Parathyroid adenoma (tissue), 2 donors: ENCODE measurements around the gene RNF11.
"Not testable (repeated sequence)": the region's sequence is repeated elsewhere in the genome, so short reads cannot be mapped to it uniquely, and the experiment has no call there.

Source experiments
- H2AFZ ChIP-seq: fragments of 300-600 bp; sonication (generic); one replicate; pipeline ENCODE4 v1.7.0; 2017; ENCODE audit warnings: antibody characterized with exemption, mild to moderate bottlenecking
- H3K27ac ChIP-seq: fragments of 300-600 bp; sonication (generic); one replicate; pipeline ENCODE4 v1.7.0; 2017
- H3K27me3 ChIP-seq: fragments of 300-600 bp; sonication (generic); one replicate; pipeline ENCODE4 v1.7.0; 2017; ENCODE audit warnings: low read length; ENCODE audit not compliant: control insufficient read depth, insufficient read depth
- H3K36me3 ChIP-seq: fragments of 300-600 bp; sonication (generic); one replicate; pipeline ENCODE4 v1.7.0; 2017; ENCODE audit warnings: low read length; ENCODE audit not compliant: control insufficient read depth, insufficient read depth
- H3K4me1 ChIP-seq: fragments of 300-600 bp; sonication (generic); one replicate; pipeline ENCODE4 v1.7.0; 2017; ENCODE audit warnings: control low read depth
- H3K4me2 ChIP-seq: fragments of 300-600 bp; sonication (generic); one replicate; pipeline ENCODE4 v1.7.0; 2017; ENCODE audit warnings: low read length
- H3K4me3 ChIP-seq: fragments of 300-600 bp; sonication (generic); one replicate; pipeline ENCODE4 v1.7.0; 2017; ENCODE audit warnings: low read depth, low read length
- H3K79me2 ChIP-seq: fragments of 300-600 bp; sonication (generic); one replicate; pipeline ENCODE4 v1.7.0; 2017; ENCODE audit warnings: control low read depth
- H3K9ac ChIP-seq: fragments of 300-600 bp; sonication (generic); one replicate; pipeline ENCODE4 v1.7.0; 2017; ENCODE audit warnings: mild to moderate bottlenecking
- H3K9me3 ChIP-seq: fragments of 300-600 bp; sonication (generic); one replicate; pipeline ENCODE4 v1.7.0; 2017; ENCODE audit warnings: low read length; ENCODE audit not compliant: control insufficient read depth
- CTCF ChIP-seq: fragments of 300-600 bp; sonication (generic); IDR thresholded peaks from one replicate; pipeline ENCODE4 v1.7.0; 2017; ENCODE audit warnings: antibody characterized with exemption, mild to moderate bottlenecking
- donor health status: primary hyperparathyroidism.

Gene RNF11

GRCh38 chr1:51224255-51224654 is 11.8 kb upstream of the RNF11 start:
- Histone ChIP-seq H3K9me3 (no peaks in the 10 kb centered on the region), H3K36me3 (no peaks in the 10 kb centered on the region), H3K4me2 (no peak overlapping the region), H3K27ac (no peak overlapping the region), H3K9ac (no peak overlapping the region), H3K79me2 (no peaks in the 10 kb centered on the region), H3K4me3 (no peak overlapping the region), H2AFZ (no peak overlapping the region), H3K4me1 (no peaks in the 10 kb centered on the region), H3K27me3 (no peaks in the 10 kb centered on the region)
- no peak for TF ChIP-seq CTCF

DNA sequence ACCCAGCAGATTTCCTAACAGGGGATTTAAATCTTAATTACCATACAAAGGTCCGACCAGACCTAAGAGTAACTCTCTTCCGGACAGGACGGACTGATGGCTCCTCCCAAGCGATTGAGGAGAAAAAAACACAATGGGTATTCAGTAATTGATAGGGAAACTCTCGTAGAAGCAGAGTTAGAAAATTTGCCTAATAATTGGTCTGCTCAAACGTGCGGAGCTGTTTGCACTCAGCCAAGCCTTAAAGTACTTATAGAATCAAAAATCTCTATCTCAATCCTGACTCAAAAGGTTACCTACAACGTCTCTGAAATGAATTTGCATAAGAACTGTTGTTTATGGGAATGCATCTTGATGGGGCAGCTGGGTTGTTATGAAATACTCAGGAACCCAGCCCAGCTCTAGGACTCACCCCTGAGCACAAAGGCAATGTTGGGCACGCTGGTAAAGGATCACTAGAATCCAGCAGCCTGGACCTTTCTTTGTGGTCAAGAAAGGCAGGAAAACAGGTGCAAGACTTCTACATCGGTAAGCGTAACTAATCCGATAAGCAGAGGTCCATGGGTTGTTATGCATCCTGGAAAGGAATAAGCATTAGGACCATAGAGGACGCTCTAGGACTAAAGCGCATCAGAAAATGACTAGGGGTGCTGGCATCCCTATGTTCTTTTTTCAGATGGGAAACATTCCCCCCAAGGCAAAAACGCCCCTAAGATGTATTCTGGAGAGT is 8.7 kb upstream of the RNF11 start:
- H3K36me3 ChIP-seq, H3K4me2 ChIP-seq, H3K9me3 ChIP-seq, H3K79me2 ChIP-seq, H3K9ac ChIP-seq, H3K4me1 ChIP-seq, H3K27ac ChIP-seq, H3K4me3 ChIP-seq, H2AFZ ChIP-seq, H3K27me3 ChIP-seq: not testable (repeated sequence)

- H3K4me2 ChIP-seq, H3K27me3 ChIP-seq, H3K27ac ChIP-seq, H3K9me3 ChIP-seq, H3K4me1 ChIP-seq, H3K4me3 ChIP-seq, H3K79me2 ChIP-seq, H3K9ac ChIP-seq, H2AFZ ChIP-seq, H3K36me3 ChIP-seq: not testable (repeated sequence)
These were observed 7.6 kb upstream of the RNF11 start for GRCh38 chr1:51228471-51228870.

- no peak overlapping the region for H3K4me2 ChIP-seq
- H3K4me1 ChIP-seq, result peaks cover 8% of the 10 kb centered on the region
- H3K36me3 ChIP-seq, result no peaks in the 10 kb centered on the region
- no peak overlapping the region for H3K27ac ChIP-seq
- H3K9ac ChIP-seq, result no peak overlapping the region
- no peak overlapping the region for H2AFZ ChIP-seq
- H3K4me3 ChIP-seq, result no peak overlapping the region
- H3K27me3 ChIP-seq, result no peaks in the 10 kb centered on the region
- H3K79me2 ChIP-seq, result peaks cover 9% of the 10 kb centered on the region
- H3K9me3 ChIP-seq, result no peaks in the 10 kb centered on the region
- TF ChIP-seq CTCF, result no peak
These were observed 5.5 kb upstream of the RNF11 start for GRCh38 chr1:51230501-51231078.

DNA sequence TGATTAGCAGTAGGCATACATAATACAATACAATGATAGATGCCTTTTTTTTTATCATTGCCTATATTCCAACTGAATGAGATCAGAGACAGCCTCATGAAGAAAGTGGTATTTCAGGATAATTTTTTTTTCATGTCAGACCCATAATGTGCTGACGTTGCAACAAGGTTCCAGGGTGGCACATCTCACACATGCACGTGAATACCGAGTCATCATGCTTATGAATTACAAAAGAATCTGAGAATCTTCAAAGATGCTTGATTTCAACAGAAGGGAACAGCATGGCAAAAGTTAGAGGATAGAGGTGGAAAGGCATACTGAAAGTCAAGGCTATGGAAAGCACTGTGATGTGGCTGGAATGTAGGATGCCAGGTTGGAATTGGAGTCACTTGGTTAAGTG is 5.0 kb upstream of the RNF11 start:
- peaks cover 12% of the 10 kb centered on the region for H3K79me2 ChIP-seq
- peaks cover 8% of the 10 kb centered on the region for H3K4me1 ChIP-seq
- no peak overlapping the region for H3K4me2 ChIP-seq
- no peaks in the 10 kb centered on the region for H3K9me3 ChIP-seq
- H3K36me3 ChIP-seq, result no peaks in the 10 kb centered on the region
- no peak for TF ChIP-seq CTCF
- no peak overlapping the region for H3K4me3 ChIP-seq
- H3K27ac ChIP-seq, result no peak overlapping the region
- no peak overlapping the region for H2AFZ ChIP-seq
- H3K27me3 ChIP-seq, result no peaks in the 10 kb centered on the region
- no peak overlapping the region for H3K9ac ChIP-seq

GRCh38 chr1:51231896-51232295 is 4.2 kb upstream of the RNF11 start:
- H3K9me3 ChIP-seq, result no peaks in the 10 kb centered on the region
- peaks cover 17% of the 10 kb centered on the region for H3K79me2 ChIP-seq
- no peak overlapping the region for H3K4me2 ChIP-seq
- H3K27me3 ChIP-seq, result no peaks in the 10 kb centered on the region
- H3K27ac ChIP-seq, result no peak overlapping the region
- H3K4me1 ChIP-seq, result peaks cover 8% of the 10 kb centered on the region
- no peak overlapping the region for H3K9ac ChIP-seq
- no peak for TF ChIP-seq CTCF
- H3K36me3 ChIP-seq, result no peaks in the 10 kb centered on the region
- H3K4me3 ChIP-seq, result no peak overlapping the region
- no peak overlapping the region for H2AFZ ChIP-seq

- not testable (repeated sequence) for H3K27ac ChIP-seq, H3K4me1 ChIP-seq, H2AFZ ChIP-seq, H3K9ac ChIP-seq, H3K4me2 ChIP-seq, H3K4me3 ChIP-seq, H3K9me3 ChIP-seq, H3K27me3 ChIP-seq, H3K36me3 ChIP-seq
- peaks cover 21% of the 10 kb centered on the region for H3K79me2 ChIP-seq
These were observed 1.8 kb upstream of the RNF11 start for GRCh38 chr1:51234236-51234635.
